Ovary (tissue), 9 donors: ENCODE data around the gene EIF6. TPM values are rescaled to one million over a fixed set of nuclear protein-coding genes. Genes with fewer than 3 reads are reported as not detected.
A peak's percentile ranks its signal among the peaks of the same experiment; 100 is the strongest.

Experiments used
- DNase-seq, 5 donors: peaks; one replicate each; pipeline ENCODE4 v3.0.0-alpha.2; 2019 to 2020
- H3K27ac ChIP-seq, 2 donors: fragments of 200-600 bp; one replicate each; pipeline versions ENCODE4 v1.5.1 to v1.8.0; 2019 to 2022
- H3K27me3 ChIP-seq: fragments of 200-600 bp; one replicate; pipeline ENCODE4 v1.8.0; 2022
- H3K36me3 ChIP-seq: fragments of 200-600 bp; sonication (generic); one replicate; pipeline ENCODE4 v1.5.1; 2019
- H3K4me1 ChIP-seq: one replicate; pipeline ENCODE4 v1.8.1; 2013; ENCODE audit warnings: mild to moderate bottlenecking, moderate library complexity; ENCODE audit not compliant: insufficient read depth
- H3K4me3 ChIP-seq: fragments of 200-600 bp; sonication (generic); one replicate; pipeline ENCODE4 v1.5.1; 2017
- H3K9me3 ChIP-seq, 2 donors: fragments of 200-600 bp in 1 of 2; sonication (generic) in 1 of 2; one replicate each; pipeline versions ENCODE4 v1.5.1 to v1.8.1; 2013 to 2019; ENCODE audit warnings: mild to moderate bottlenecking in 1 of 2, moderate library complexity in 1 of 2
- EP300 ChIP-seq: sonication (generic); formaldehyde crosslinking; IDR thresholded peaks from one replicate; pipeline ENCODE4 v1.6.1; 2017; ENCODE audit warnings: antibody characterized with exemption
- POLR2A ChIP-seq: fragments of 450-650 bp; IDR thresholded peaks from one replicate; pipeline ENCODE4 v1.6.1; 2017; ENCODE audit warnings: antibody characterized with exemption, mild to moderate bottlenecking, moderate library complexity
- WGBS, 3 donors: extraction: QIAGEN DNeasy Blood & Tissue Kit in 1 of 3; methylation state at CpG; one replicate each; pipeline versions ENCODE4 v1.1.5 to v1.1.7; 2013 to 2017; 5-methylcytosine and 5-hydroxymethylcytosine counted together
- intact Hi-C, 4 donors: fragments of 100-400 bp; cut with DNase I; formaldehyde crosslinking; loops; one replicate each; pipeline versions ENCODE4 v1.11.0 to v1.15.1; 2022 to 2023
- polyA plus RNA-seq, 2 donors: library from polyadenylated mRNA; stranded (reverse); fragments of 200-250 nt in 1 of 2; fragments of 350-450 nt in 1 of 2; fragmentation: Illumina TruSeq in 1 of 2; extraction: RNeasy Lipid Tissue Mini Kit (QIAGEN cat#74804) in 1 of 2; gene quantifications; one replicate each; pipeline ENCODE4 v1.2.3, GENCODE V29; 2013 to 2014
- total RNA-seq, 7 donors: library from RNA; depleted of rRNA in 2 of 7; stranded (reverse); fragments of >200 nt in 2 of 7; fragmentation: NEBNext Ultra II Directional in 3 of 7; extraction: Animal tissue kit (Norgen Biotek cat#: 25700) in 3 of 7; gene quantifications; one replicate each; pipeline versions ENCODE4 v1.1.0 to v1.2.4, GENCODE V29; 2016 to 2023
- TF ChIP-seq, protein P1 (sequence below), 3 donors: fragments of 450-650 bp in 2 of 3; fragments of 200-600 bp in 1 of 3; IDR thresholded peaks; one replicate each; pipeline versions ENCODE4 v1.5.1 to v1.8.0; 2016 to 2022; ENCODE audit warnings: antibody characterized with exemption in 3 of 3, mild to moderate bottlenecking in 1 of 3
- donor health status: DM: no; HTN: no; CAD: no; lungs with moderate emphysema.
- donor health status: DM: no; HTN: no; CAD: no.
- donor health status: Bipolar disorder and iron deficiency.
- donor health status: DM: yes; HTN: yes; CAD: no.
- donor health status: DM: no; HTN: no; CAD: no.
- donor health status: DM: yes; HTN: yes; CAD: no.

Gene EIF6
- total and polyA plus RNA-seq, 9 donors = 36.6 to 93.1 (median 69.8) TPM

DNA sequence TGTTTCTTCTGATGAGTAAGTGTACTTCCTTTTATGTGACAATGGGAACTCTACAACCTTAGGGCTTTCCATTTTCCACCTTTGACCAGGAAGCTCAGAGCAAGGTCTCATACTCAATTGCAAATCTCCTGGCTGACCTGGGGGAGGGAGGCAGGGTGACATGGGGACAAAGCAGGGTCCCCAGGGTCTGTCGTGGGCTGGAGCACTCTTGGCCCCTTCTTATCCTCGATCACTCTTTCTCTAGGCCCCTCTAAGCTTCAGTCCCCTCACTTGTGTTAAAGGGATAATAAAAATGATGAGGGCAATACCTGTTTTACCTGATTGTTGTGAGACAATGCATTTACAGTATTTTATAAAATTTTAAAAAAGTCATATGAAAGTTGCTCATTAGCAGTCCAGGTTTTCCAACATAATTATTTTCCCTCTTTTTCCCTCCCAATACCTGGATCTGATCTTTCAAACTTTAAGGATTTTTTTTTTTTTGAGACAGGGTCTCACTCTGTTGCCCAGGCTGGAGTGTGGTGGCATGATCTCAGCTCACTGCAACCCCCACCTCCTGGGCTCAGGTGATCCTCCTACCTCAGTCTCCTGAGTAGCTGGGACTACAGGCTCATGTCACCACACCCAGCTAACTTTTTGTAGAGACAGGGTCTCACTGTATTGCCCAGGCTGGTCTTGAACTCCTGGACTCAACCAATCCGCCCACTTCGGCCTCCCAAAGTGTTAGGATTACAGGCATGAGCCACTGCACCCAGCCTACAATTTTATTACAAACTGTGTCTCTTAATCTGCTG lies 16.1 kb upstream of the EIF6 start:
- H3K36me3 ChIP-seq = no peaks in the 10 kb centered on the region

GRCh38 chr20:35299780-35300179 lies 15.2 kb upstream of the EIF6 start:
- WGBS, 3 donors = 63 to 81% (median 69%) methylated on average over 4 of the region's 4 CpGs
- Histone ChIP-seq H3K4me3 (no peak overlapping the region), H3K36me3 (no peaks in the 10 kb centered on the region), H3K27ac (no peak overlapping the region), H3K27me3 (no peaks in the 10 kb centered on the region), H3K9me3 (no peaks in the 10 kb centered on the region), H3K4me1 (peaks cover 2% of the 10 kb centered on the region)
- TF ChIP-seq POLR2A (no peak), EP300 (no peak)
- TF ChIP-seq, protein P1, sequence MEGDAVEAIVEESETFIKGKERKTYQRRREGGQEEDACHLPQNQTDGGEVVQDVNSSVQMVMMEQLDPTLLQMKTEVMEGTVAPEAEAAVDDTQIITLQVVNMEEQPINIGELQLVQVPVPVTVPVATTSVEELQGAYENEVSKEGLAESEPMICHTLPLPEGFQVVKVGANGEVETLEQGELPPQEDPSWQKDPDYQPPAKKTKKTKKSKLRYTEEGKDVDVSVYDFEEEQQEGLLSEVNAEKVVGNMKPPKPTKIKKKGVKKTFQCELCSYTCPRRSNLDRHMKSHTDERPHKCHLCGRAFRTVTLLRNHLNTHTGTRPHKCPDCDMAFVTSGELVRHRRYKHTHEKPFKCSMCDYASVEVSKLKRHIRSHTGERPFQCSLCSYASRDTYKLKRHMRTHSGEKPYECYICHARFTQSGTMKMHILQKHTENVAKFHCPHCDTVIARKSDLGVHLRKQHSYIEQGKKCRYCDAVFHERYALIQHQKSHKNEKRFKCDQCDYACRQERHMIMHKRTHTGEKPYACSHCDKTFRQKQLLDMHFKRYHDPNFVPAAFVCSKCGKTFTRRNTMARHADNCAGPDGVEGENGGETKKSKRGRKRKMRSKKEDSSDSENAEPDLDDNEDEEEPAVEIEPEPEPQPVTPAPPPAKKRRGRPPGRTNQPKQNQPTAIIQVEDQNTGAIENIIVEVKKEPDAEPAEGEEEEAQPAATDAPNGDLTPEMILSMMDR (IDR thresholded peaks at IDR 0.05) = no peak
- DNase-seq = peak in 1 of 5 donors; percentile 3
- intact Hi-C loops = loop anchor here in 2 of 4 donors (5.0 kb wide), 2 partner anchors 138 to 143 kb away; partner anchors contain the start of gene GDF5 (in 1 of the 2)

More for the DNA sequence above, 16.1 kb upstream of the EIF6 start:
- H3K4me1 ChIP-seq = peaks cover 2% of the 10 kb centered on the region
- no peak overlapping the region for H3K4me3 ChIP-seq
- DNase-seq = peak in 1 of 5 donors; percentile 1
- TF ChIP-seq, protein P1 (IDR thresholded peaks at IDR 0.05) = no peak
- TF ChIP-seq EP300 (no peak), POLR2A (no peak)
- H3K9me3 ChIP-seq = no peaks in the 10 kb centered on the region
- intact Hi-C loops = loop anchor here in 2 of 4 donors (5.0 kb wide), 2 partner anchors 137 to 142 kb away; partner anchors contain the start of gene GDF5 (in 1 of the 2)
- 82 to 85% (median 85%) methylated on average over 4 of the region's 4 CpGs for WGBS, 3 donors
- no peaks in the 10 kb centered on the region for H3K27me3 ChIP-seq
- H3K27ac ChIP-seq = no peak overlapping the region

DNA sequence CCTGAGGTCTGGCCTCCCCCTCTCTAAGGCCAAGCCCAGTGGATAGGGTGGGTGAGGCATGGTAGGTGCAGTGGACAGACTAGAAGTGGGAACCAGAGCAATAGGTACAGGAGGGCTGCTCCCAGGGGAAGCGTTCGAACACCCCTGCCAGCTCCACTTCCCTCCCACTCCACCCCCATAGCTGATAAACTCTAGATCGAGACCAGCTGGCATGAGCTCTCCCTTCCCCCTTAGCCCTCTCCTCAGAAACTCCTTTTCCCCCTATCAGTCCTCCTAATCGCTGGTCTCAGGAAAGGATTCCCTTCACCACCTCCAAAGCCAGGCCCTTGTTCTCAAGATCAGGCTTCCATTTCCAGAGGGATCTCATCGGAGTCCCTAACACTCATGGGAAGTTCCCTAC lies 13.7 kb upstream of the EIF6 start:
- TF ChIP-seq POLR2A (no peak), EP300 (no peak)
- TF ChIP-seq, protein P1 (IDR thresholded peaks at IDR 0.05) = no peak
- Histone ChIP-seq H3K4me3 (no peak overlapping the region), H3K27ac (no peak overlapping the region), H3K4me1 (peaks cover 2% of the 10 kb centered on the region), H3K27me3 (no peaks in the 10 kb centered on the region), H3K36me3 (no peaks in the 10 kb centered on the region), H3K9me3 (no peaks in the 10 kb centered on the region)
- DNase-seq = peak in 1 of 5 donors; percentile 5
- intact Hi-C loops = no loop called here
- WGBS, 3 donors = 20 to 29% (median 23%) methylated on average over 5 of the region's 5 CpGs

DNA sequence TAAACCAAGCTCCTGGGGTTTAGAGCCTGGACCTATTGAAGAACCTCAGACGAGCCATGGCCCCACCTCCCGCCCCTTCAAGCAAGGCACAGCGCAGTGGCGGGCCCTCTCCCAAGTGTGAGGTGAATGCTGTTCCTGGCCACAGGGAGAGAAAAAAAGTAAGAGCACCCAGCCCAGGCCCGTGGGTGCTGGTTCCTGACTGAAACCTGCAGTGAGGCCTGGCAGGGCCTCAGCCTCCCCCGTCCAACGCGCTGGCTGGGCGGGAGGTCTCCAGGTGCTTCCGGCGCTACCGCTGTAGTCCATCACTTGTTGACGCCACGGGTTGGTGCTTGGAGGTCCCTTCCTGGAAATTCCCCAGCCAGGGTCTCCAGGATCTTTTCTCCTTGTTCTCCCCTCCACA lies 13.2 kb upstream of the EIF6 start:
- intact Hi-C loops = no loop called here
- Histone ChIP-seq H3K27me3 (no peaks in the 10 kb centered on the region), H3K36me3 (no peaks in the 10 kb centered on the region), H3K4me3 (no peak overlapping the region), H3K4me1 (peaks cover 2% of the 10 kb centered on the region), H3K27ac (no peak overlapping the region), H3K9me3 (no peaks in the 10 kb centered on the region)
- peak in 1 of 5 donors; percentile 2 for DNase-seq
- WGBS, 3 donors = 73 to 84% (median 77%) methylated on average over 14 of the region's 14 CpGs
- TF ChIP-seq POLR2A = no peak
- TF ChIP-seq, protein P1 (IDR thresholded peaks at IDR 0.05) = no peak
- no peak for TF ChIP-seq EP300
